ENCODE results near the gene SOS1. TPM values are rescaled to one million over a fixed set of nuclear protein-coding genes. Genes with fewer than 3 reads are reported as not detected.

Gene SOS1
- total and polyA plus RNA-seq, 2 of the 13 experiments (the other 11 are each of a cell fraction or from before 2014, with no cell fraction given) = 20.8 to 60.4 TPM

- peak; percentile 66; the same call in 1 of the 2 replicates for TF ChIP-seq ZNF646 (CRISPR knock-in tag; IDR thresholded peaks at IDR 0.05)
- TF ChIP-seq MEIS2 (CRISPR knock-in tag; IDR thresholded peaks at IDR 0.05) = 0 out of 2 replicates have a peak, but pooled peaks have one; percentile 45
- TF ChIP-seq SAP130 (CRISPR knock-in tag; IDR thresholded peaks at IDR 0.05; ENCODE audit: low read depth) = peak; percentile 84
- TF ChIP-seq ZNF143 (CRISPR knock-in tag; IDR thresholded peaks at IDR 0.05) = peak; percentile 62
- peak; percentile 90 for TF ChIP-seq FOXO1 (CRISPR knock-in tag; IDR thresholded peaks at IDR 0.05)
- TF ChIP-seq ZFP91 (CRISPR knock-in tag; IDR thresholded peaks at IDR 0.05; ENCODE audit: borderline replicate concordance) = peak; percentile 22; the same call in 1 of the 2 replicates
- peak; percentile 87; the same call in 1 of the 2 replicates for TF ChIP-seq MLX (CRISPR knock-in tag; IDR thresholded peaks at IDR 0.05)
- TF ChIP-seq FOXA1 (IDR thresholded peaks at IDR 0.05) = peak; percentile 97
- peak; percentile 97 for TF ChIP-seq FOXA1 (CRISPR knock-in tag; IDR thresholded peaks at IDR 0.05)
- TF ChIP-seq ZNF501 (CRISPR knock-in tag; IDR thresholded peaks at IDR 0.05) = peak; percentile 50; the same call in 1 of the 2 replicates
- peak; percentile 49; the same call in 1 of the 2 replicates for TF ChIP-seq THAP11 (CRISPR knock-in tag; IDR thresholded peaks at IDR 0.05)
- 0 out of 2 replicates have a peak, but pooled peaks have one; percentile 83 for TF ChIP-seq SNAI1 (CRISPR knock-in tag; IDR thresholded peaks at IDR 0.05; ENCODE audit: borderline replicate concordance)
- TF ChIP-seq ZNF644 (CRISPR knock-in tag; IDR thresholded peaks at IDR 0.05; ENCODE audit: low read depth) = peak; percentile 78; the same call in 1 of the 2 replicates
- peak; percentile 99 for TF ChIP-seq GFI1 (CRISPR knock-in tag; IDR thresholded peaks at IDR 0.05; ENCODE audit: borderline replicate concordance)
- peak; percentile 76 for TF ChIP-seq DPF2 (CRISPR knock-in tag; IDR thresholded peaks at IDR 0.05; ENCODE audit: borderline replicate concordance, low read depth)
- TF ChIP-seq ZBTB26 (CRISPR knock-in tag; IDR thresholded peaks at IDR 0.05; ENCODE audit: borderline replicate concordance) = 0 out of 2 replicates have a peak, but pooled peaks have one; percentile 55
- TF ChIP-seq TBL1XR1 (IDR thresholded peaks at IDR 0.05; ENCODE audit: borderline replicate concordance, low read length, partially characterized antibody) = peak; percentile 26
- peak; percentile 98 for TF ChIP-seq FOXA3 (CRISPR knock-in tag; IDR thresholded peaks at IDR 0.05)
- TF ChIP-seq SMAD3 (CRISPR knock-in tag; IDR thresholded peaks at IDR 0.05) = peak; percentile 87; the same call in 1 of the 2 replicates
- peak; percentile 67 for TF ChIP-seq HOXA3 (CRISPR knock-in tag; IDR thresholded peaks at IDR 0.05)
Observed at GRCh38 chr2:39138187-39138836, 17.5 kb upstream of the SOS1 start (continued).

Data from HepG2 (cell line).